ENCODE results near the gene PPIF. TPM values are rescaled to one million over a fixed set of nuclear protein-coding genes. Genes with fewer than 3 reads are reported as not detected.

The PPIF gene
- total RNA-seq, 1 experiment from 2014 or later: 160 TPM

DNA sequence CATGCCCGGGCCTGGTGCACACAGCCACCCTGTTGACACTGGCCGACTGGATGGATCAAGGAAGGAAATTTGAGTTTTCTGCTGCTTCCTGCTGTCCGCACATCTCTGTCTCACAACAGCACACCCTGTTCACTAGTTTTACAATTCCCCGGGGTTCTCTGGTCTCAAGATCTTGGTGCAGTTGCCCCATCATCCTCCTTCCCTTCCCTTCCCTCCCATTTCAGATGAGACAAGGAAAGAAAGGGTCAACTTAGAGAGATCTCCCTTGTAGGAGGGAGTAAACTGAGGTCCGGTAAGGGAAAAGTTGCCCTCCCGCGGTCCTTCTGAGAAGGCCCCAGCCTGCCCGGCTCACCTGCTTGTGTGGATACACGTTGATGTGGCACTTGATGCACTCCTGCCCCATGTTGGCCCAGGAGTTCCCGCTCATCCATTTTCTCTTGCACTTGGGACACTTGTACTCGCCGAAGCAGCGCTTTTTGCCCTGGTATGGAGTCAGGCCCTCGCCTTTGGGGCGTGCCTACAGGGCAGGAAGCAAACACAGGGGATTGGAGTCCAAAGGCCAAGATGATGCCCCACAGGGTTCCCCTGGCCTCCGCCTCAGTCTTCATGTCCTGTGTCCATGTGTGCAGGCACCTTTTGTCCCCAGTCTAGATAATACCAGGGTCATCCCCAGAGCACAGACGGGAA is 46.8 kb downstream of the PPIF start:
- intact Hi-C loops (cut with micrococcal nuclease; ENCODE audit: unreplicated experiment): no loop called here
- TF ChIP-seq, protein P1, sequence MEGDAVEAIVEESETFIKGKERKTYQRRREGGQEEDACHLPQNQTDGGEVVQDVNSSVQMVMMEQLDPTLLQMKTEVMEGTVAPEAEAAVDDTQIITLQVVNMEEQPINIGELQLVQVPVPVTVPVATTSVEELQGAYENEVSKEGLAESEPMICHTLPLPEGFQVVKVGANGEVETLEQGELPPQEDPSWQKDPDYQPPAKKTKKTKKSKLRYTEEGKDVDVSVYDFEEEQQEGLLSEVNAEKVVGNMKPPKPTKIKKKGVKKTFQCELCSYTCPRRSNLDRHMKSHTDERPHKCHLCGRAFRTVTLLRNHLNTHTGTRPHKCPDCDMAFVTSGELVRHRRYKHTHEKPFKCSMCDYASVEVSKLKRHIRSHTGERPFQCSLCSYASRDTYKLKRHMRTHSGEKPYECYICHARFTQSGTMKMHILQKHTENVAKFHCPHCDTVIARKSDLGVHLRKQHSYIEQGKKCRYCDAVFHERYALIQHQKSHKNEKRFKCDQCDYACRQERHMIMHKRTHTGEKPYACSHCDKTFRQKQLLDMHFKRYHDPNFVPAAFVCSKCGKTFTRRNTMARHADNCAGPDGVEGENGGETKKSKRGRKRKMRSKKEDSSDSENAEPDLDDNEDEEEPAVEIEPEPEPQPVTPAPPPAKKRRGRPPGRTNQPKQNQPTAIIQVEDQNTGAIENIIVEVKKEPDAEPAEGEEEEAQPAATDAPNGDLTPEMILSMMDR (conservative IDR thresholded peaks at IDR 0.05; ENCODE audit: low read depth, low read length): no peak
- TF ChIP-seq EZH2 (IDR thresholded peaks at IDR 0.05; ENCODE audit: borderline replicate concordance, low read depth, low read length, poor library complexity, severe bottlenecking): no peak
- BruUV-seq (replicated peaks): no TSS peak
- ChIA-PET POLR2A (ENCODE audit: low non-redundant PET) (no interaction called here), CTCF (no interaction called here)
- no peaks in the 10 kb centered on the region for H3K27me3 ChIP-seq (replicated peaks; ENCODE audit: insufficient read depth, low read depth, low read length, poor library complexity)
- no peak overlapping the region for H3K4me3 ChIP-seq (ENCODE audit: low read depth, low read length, poor library complexity, severe bottlenecking)
- H3K4me1 ChIP-seq (ENCODE audit: insufficient read depth, low read length, poor library complexity, severe bottlenecking): peaks cover 3% of the 10 kb centered on the region
- no peaks in the 10 kb centered on the region for H3K36me3 ChIP-seq (ENCODE audit: insufficient read depth, low read length, poor library complexity, severe bottlenecking)
- no peak for DNase-seq (ENCODE audit: low spot score)
- no peak overlapping the region for H3K27ac ChIP-seq (ENCODE audit: low read depth, low read length, poor library complexity, severe bottlenecking)
- no peaks in the 10 kb centered on the region for H3K9me3 ChIP-seq (ENCODE audit: low read depth, low read length, poor library complexity, severe bottlenecking)

DNA sequence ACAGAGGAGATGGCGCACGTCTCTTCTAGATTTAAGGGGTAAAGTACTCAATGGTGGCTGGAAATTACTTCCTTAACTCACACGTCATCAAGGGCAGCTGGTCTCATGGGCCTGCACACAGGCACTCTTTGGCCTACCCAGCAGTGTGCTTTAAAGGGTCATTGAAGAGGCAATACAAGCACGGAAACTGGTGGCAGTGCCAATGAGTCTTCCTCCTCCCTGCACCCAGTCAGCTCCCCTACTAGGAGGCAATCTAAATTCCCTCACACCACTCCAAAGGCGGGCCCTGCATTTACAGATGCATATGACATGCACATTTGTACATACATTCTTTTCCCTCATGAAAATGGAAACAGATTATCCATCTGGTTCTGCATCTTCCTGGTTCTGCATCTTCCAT is 47.4 kb downstream of the PPIF start:
- BruUV-seq (replicated peaks): no TSS peak

DNA sequence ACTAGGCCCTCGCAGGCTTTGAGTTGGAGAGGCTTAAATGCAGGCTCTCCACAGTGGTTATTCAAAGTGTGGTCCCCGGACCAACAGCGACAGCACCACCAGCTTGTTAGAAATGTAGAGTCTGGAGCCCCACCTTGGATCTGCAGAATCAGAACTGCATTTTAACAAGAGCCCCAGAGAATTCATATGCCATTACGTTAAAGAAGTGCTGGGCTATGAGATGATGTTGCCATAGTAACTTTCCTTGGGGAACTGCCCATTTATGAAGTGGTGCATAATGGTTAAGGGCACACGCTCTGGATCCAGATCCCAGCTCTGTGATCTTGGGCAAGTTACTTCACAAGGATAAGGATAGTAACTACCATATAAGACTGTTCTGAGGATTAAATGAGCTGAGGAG is 49.3 kb downstream of the PPIF start:
- H3K9me3 ChIP-seq (ENCODE audit: low read depth, low read length, poor library complexity, severe bottlenecking): no peaks in the 10 kb centered on the region
- CTCF ChIA-PET: interaction anchor here (0.6 kb wide), 1 partner anchor 49 kb away, joined by 3 read pairs; the partner anchor contains the start of gene ZCCHC24
- no peaks in the 10 kb centered on the region for H3K36me3 ChIP-seq (ENCODE audit: insufficient read depth, low read length, poor library complexity, severe bottlenecking)
- no TSS peak for BruUV-seq (replicated peaks)
- no peak overlapping the region for H3K27ac ChIP-seq (ENCODE audit: low read depth, low read length, poor library complexity, severe bottlenecking)
- no peak for DNase-seq (ENCODE audit: low spot score)
- H3K4me3 ChIP-seq (ENCODE audit: low read depth, low read length, poor library complexity, severe bottlenecking): no peak overlapping the region
- POLR2A ChIA-PET (ENCODE audit: low non-redundant PET): no interaction called here
- TF ChIP-seq EZH2 (IDR thresholded peaks at IDR 0.05; ENCODE audit: borderline replicate concordance, low read depth, low read length, poor library complexity, severe bottlenecking): no peak
- TF ChIP-seq, protein P1 (conservative IDR thresholded peaks at IDR 0.05; ENCODE audit: low read depth, low read length): no peak
- intact Hi-C loops (cut with micrococcal nuclease; ENCODE audit: unreplicated experiment): no loop called here
- peaks cover 16% of the 10 kb centered on the region for H3K4me1 ChIP-seq (ENCODE audit: insufficient read depth, low read length, poor library complexity, severe bottlenecking)
- no peaks in the 10 kb centered on the region for H3K27me3 ChIP-seq (replicated peaks; ENCODE audit: insufficient read depth, low read depth, low read length, poor library complexity)

More for the DNA sequence above, 47.4 kb downstream of the PPIF start:
- H3K27ac ChIP-seq (ENCODE audit: low read depth, low read length, poor library complexity, severe bottlenecking): no peak overlapping the region
- TF ChIP-seq EZH2 (IDR thresholded peaks at IDR 0.05; ENCODE audit: borderline replicate concordance, low read depth, low read length, poor library complexity, severe bottlenecking): no peak
- TF ChIP-seq, protein P1 (conservative IDR thresholded peaks at IDR 0.05; ENCODE audit: low read depth, low read length): no peak
- DNase-seq (ENCODE audit: low spot score): no peak
- CTCF ChIA-PET: interaction anchor here (0.5 kb wide), 1 partner anchor 73 kb away, joined by 6 read pairs; no protein-coding TSS in a partner anchor
- no peaks in the 10 kb centered on the region for H3K9me3 ChIP-seq (ENCODE audit: low read depth, low read length, poor library complexity, severe bottlenecking)
- H3K27me3 ChIP-seq (replicated peaks; ENCODE audit: insufficient read depth, low read depth, low read length, poor library complexity): no peaks in the 10 kb centered on the region
- intact Hi-C loops (cut with micrococcal nuclease; ENCODE audit: unreplicated experiment): no loop called here
- no peak overlapping the region for H3K4me3 ChIP-seq (ENCODE audit: low read depth, low read length, poor library complexity, severe bottlenecking)
- POLR2A ChIA-PET (ENCODE audit: low non-redundant PET): no interaction called here
- peaks cover 9% of the 10 kb centered on the region for H3K4me1 ChIP-seq (ENCODE audit: insufficient read depth, low read length, poor library complexity, severe bottlenecking)
- H3K36me3 ChIP-seq (ENCODE audit: insufficient read depth, low read length, poor library complexity, severe bottlenecking): no peaks in the 10 kb centered on the region

Measured in A673 (cell line).